T1000 (cell line): ENCODE measurements around the gene UVRAG.

ENCODE experiments used
- DNase-seq: peaks from one replicate; lab custom pipeline; 2025; ENCODE audit warnings: mixed read lengths; lab: John Stamatoyannopoulos, UW

UVRAG gene

GRCh38 chr11:75809111-75809510, 5.9 kb upstream of the UVRAG start:
- no peak for DNase-seq

GRCh38 chr11:75809991-75810390, 5.0 kb upstream of the UVRAG start:
- DNase-seq, result no peak

DNA sequence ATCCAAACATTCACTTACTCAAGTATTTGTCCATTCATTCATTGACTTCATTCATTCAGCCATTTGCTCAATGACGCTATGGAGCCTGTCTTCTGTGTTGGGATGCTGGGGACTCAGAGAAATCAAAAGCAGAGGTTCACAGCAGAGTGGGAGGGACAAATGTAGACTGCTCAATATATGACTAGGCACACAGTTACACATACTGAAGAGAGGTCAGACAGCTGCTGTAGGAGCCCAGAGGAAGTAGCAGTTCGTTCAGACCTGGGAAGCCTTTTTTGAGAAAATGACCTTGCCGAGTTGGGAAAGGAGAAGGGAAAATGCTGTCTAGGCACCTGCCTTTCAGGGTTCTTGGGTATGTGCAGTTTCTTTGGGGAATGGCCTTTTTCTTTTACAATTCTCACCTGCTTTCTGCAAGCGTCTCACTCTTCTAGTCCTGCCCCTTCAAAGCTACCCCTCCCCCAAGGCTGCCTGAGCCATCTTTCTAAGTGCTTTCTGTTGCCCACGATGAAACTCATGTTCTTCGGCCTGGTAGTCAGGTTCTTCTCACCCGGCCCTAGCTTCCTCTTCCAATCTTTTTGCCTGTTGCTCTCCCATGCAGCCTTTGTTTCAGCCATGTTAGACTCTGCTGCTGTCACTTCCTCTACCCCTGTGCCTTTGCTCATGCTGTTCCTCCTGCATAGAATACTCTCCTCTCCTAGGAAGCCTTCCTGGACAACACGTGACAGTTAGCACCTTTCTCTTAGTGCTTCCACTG, 4.2 kb upstream of the UVRAG start:
- no peak for DNase-seq

- DNase-seq, result no peak
These were observed 3.5 kb upstream of the UVRAG start for GRCh38 chr11:75811485-75811884.

- DNase-seq, result no peak
These were observed 2.4 kb upstream of the UVRAG start for GRCh38 chr11:75812542-75813040.

DNA sequence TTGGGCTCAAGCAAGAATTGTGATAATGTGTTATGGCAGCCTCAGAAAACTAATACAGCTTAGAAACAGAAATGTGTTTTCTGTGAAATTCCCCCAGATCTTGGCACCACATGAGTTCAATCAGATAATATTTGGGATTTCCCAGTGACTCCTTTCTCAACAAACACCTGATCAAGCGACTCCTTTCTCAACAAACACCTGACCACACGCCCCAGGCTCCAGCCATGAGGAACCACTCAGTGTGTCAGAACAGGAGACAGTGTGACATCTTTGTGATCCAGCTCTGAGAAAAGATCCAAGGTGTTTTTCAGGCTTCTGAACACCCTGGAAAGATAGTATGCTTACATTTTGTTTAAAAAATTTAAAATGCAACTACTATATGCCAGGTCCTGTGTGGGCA, 1.9 kb upstream of the UVRAG start:
- no peak for DNase-seq

- DNase-seq, result no peak
These were observed 1.4 kb upstream of the UVRAG start for GRCh38 chr11:75813622-75814039.

- no peak for DNase-seq
These were observed 690 bp upstream of the UVRAG start for GRCh38 chr11:75814363-75814676.

GRCh38 chr11:75815345-75816168, 547 bp downstream of the UVRAG start:
- peak; percentile 52 for DNase-seq

- no peak for DNase-seq
These were observed 1.7 kb downstream of the UVRAG start for GRCh38 chr11:75816561-75817239.

DNA sequence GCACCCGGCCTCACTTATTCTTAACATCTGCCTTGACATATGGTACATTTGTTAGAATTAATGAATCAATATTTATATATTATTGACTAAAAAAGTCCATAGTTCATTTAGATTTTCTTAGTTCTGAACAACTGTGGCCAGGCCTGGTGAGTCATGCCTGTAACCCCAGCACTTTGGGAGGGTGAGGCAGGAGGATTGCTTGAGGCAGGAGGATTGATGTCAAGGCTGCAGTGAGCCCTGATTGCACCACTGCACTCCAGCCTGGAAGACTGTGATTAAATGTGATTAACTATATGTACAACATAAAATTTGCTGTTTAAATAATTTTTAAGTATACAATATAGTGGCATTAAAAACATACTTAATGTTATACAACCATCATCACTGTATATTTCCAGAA, 5.6 kb downstream of the UVRAG start:
- no peak for DNase-seq

GRCh38 chr11:75821202-75821601, 6.2 kb downstream of the UVRAG start:
- DNase-seq, result no peak

DNA sequence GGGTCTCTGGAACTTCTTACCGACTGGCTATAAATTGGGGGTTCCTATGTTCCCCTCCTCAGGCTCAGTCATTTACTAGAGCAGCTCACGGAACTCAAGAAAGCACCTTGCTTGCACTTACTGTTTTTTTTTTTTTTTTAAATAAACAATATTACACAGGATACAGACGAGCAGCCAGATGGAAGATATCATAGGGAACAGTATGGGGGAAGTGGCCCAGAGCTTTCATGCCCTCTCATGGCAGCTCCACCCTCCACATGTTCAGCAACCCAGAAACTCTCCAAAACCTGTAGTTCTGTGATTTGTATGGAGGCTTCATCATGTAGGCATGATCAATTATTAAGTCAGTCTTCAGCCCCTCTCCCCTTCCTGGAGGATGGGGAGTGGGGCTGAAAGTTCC, 7.5 kb downstream of the UVRAG start:
- no peak for DNase-seq

GRCh38 chr11:75823415-75823814, 8.4 kb downstream of the UVRAG start:
- no peak for DNase-seq

GRCh38 chr11:75823946-75824345, 8.9 kb downstream of the UVRAG start:
- no peak for DNase-seq

GRCh38 chr11:75826461-75827230, 11.6 kb downstream of the UVRAG start:
- DNase-seq, result no peak

GRCh38 chr11:75827562-75827961, 12.6 kb downstream of the UVRAG start:
- no peak for DNase-seq

GRCh38 chr11:75831915-75832502, 17.0 kb downstream of the UVRAG start:
- DNase-seq, result no peak

DNA sequence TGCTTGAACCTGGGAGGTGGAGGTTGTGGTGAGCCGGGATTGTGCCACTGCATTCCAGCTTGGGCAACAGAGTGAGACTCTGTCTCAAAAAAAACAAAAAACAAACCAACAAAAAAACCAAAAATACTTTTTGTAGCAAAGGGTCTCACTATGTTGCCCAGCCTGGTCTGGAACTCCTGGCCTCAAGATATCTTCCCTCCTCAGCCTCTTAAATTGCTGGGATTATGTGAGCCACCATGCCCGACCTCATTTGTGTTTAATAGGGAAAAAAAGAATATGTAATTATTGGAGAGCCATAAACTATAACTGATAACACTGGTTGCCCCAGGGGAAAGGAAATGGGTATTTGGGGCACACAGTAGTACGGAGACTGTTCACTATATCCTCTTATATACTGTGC, 19.7 kb downstream of the UVRAG start:
- DNase-seq, result no peak

GRCh38 chr11:75836417-75836816, 21.4 kb downstream of the UVRAG start:
- no peak for DNase-seq

DNA sequence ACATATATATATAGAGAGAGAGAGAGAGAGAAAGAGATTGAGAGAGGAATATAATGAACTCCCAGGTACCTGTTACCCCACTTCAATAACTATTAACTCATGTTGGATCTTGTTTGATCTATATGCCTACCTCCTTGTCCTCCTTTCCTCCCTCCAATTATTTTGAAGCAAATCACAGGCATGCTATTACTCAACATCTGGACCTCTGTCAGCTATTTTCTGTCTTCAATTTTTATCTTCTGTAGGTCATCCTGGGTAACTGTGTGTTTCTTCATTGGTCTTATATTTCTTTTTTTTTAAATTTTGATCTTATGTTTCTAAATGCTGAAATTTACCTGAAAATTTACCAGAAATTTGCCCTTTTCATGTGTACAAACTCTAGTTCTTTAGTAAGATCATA, 24.8 kb downstream of the UVRAG start:
- DNase-seq, result no peak

DNA sequence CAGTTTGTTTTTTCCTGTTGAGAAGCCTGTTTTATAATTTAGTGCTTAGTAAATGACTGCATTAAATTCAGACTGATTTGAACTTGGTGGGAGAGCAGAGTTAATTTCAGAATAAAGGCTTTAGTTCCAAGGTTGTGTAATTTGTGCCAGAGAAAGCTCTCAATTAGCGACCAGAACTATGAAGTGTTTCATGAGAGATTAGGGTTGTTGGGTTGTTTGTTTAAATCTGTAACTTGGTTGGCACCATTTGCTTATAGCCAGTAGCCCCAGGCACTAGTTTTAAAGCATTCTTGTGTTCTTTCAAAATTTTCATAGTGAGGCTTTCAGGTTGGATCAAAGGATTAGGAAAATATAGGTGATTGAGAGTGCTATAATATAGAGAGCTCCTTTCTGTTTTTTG, 25.5 kb downstream of the UVRAG start:
- DNase-seq, result no peak
